HepG2 (cell line): ENCODE measurements around the gene SRC. TPM values are rescaled to one million over a fixed set of nuclear protein-coding genes. Genes with fewer than 3 reads are reported as not detected.

Source experiments
- ATAC-seq: fragments of 200-7000 bp; cut with Tn5 transposase; 3 replicates; pipeline ENCODE4 v1.9.1; 2020; ENCODE audit warnings: mild to moderate bottlenecking, moderate library complexity
- BruUV-seq: library from RNA; stranded (reverse); fragments of 400-500 nt; replicated peaks from 2 replicates; lab custom pipeline; 2021; lab: Mats Ljungman, UMichigan
- CTCF ChIA-PET: fragments of 300-600 bp; formaldehyde crosslinking; extraction: SDS; loops from one replicate; lab custom pipeline; 2021; ENCODE audit warnings: low total read pairs, inconsistent platforms, low intra/inter-chr PET ratio; lab: Yijun Ruan, JAX
- POLR2A ChIA-PET: fragments of 350-600 bp; sonication (Branson Sonifier 250); formaldehyde crosslinking; loops from one replicate; lab custom pipeline; 2020; ENCODE audit warnings: antibody characterized with exemption, inconsistent platforms; lab: Yijun Ruan, JAX
- DNase-seq: peaks from one replicate; pipeline ENCODE4 v3.0.0-alpha.2; 2015; ENCODE audit warnings: low spot score
- FAIRE-seq: peaks from 3 replicates; lab custom pipeline; 2011; peaks lifted over from hg19 to GRCh38; lab: Jason Lieb, UNC
- H2AFZ ChIP-seq: one replicate; pipeline ENCODE4 v1.6.1; 2011; ENCODE audit warnings: low read length, inconsistent platforms
- H3K27ac ChIP-seq: fragments of 300-600 bp; 3 replicates; pipeline ENCODE4 v1.8.0; 2011; ENCODE audit warnings: mixed run types, mild to moderate bottlenecking, mixed read lengths, low read length, inconsistent platforms; ENCODE audit not compliant: insufficient read depth; ENCODE audit errors: extremely low read length
- H3K27me3 ChIP-seq, 2 experiments: fragments of 200-600 bp in 1 of 2; 2 replicates in 1 of 2; 3 replicates in 1 of 2; pipeline versions ENCODE4 v1.6.0 to v1.8.0; 2011; ENCODE audit warnings: low read length in 2 of 2, mild to moderate bottlenecking in 2 of 2, moderate library complexity in 2 of 2, inconsistent platforms in 1 of 2; ENCODE audit not compliant: insufficient read depth in 2 of 2, control insufficient read depth in 1 of 2
- H3K36me3 ChIP-seq, 2 experiments: fragments of 200-600 bp in 1 of 2; replicated peaks in 1 of 2; 2 replicates in 1 of 2; 3 replicates in 1 of 2; pipeline versions ENCODE4 v1.5.1 to v1.8.0; 2011; ENCODE audit warnings: low read length in 2 of 2, inconsistent platforms in 1 of 2; ENCODE audit not compliant: insufficient read depth in 2 of 2, control insufficient read depth in 1 of 2
- H3K4me1 ChIP-seq: 2 replicates; pipeline ENCODE4 v1.5.1; 2012; ENCODE audit warnings: low read length, inconsistent platforms; ENCODE audit not compliant: insufficient read depth
- H3K4me2 ChIP-seq: 2 replicates; pipeline ENCODE4 v1.6.0; 2011; ENCODE audit warnings: low read depth, low read length, inconsistent platforms
- H3K4me3 ChIP-seq, 3 experiments: fragments of 200-600 bp in 1 of 3; sonication (generic), shearing (Covaris generic) in 1 of 3; replicated peaks in 1 of 3; 2 replicates each; pipeline ENCODE4 v1.5.1; 2011 to 2016; ENCODE audit warnings: low read length in 3 of 3, inconsistent platforms in 2 of 3, low read depth in 2 of 3, mild to moderate bottlenecking in 2 of 3, control low read depth in 1 of 3, mixed read lengths in 1 of 3; ENCODE audit not compliant: insufficient read depth in 1 of 3
- H3K79me2 ChIP-seq: one replicate; pipeline ENCODE4 v1.6.1; 2011; ENCODE audit warnings: low read length, inconsistent platforms; ENCODE audit not compliant: insufficient read depth
- H3K9ac ChIP-seq: 2 replicates; pipeline ENCODE4 v1.6.0; 2011; ENCODE audit warnings: mild to moderate bottlenecking, low read depth, low read length, inconsistent platforms; ENCODE audit not compliant: insufficient read depth
- H3K9me3 ChIP-seq: 2 replicates; pipeline ENCODE4 v1.5.1; 2012; ENCODE audit warnings: mild to moderate bottlenecking, low read length
- H4K20me1 ChIP-seq: 2 replicates; pipeline ENCODE4 v1.6.0; 2011; ENCODE audit warnings: inconsistent platforms, mild to moderate bottlenecking, low read length, moderate library complexity; ENCODE audit not compliant: insufficient read depth
- ARID2 ChIP-seq: sonication (generic); formaldehyde crosslinking; IDR thresholded peaks from 2 replicates; pipeline ENCODE4 v1.8.1; 2022; ENCODE audit warnings: mild to moderate bottlenecking, missing genetic modification reagents, borderline replicate concordance
- CBX1 ChIP-seq: IDR thresholded peaks from one replicate; pipeline ENCODE4 v1.6.1; 2016; ENCODE audit warnings: antibody characterized with exemption, low read depth
- DNMT3B ChIP-seq: conservative IDR thresholded peaks from 2 replicates; pipeline ENCODE4 v1.6.1; 2016; ENCODE audit warnings: missing biosample characterization, control low read depth
- EZH2 ChIP-seq: conservative IDR thresholded peaks from 2 replicates; pipeline ENCODE4 v1.6.1; 2012; ENCODE audit warnings: mild to moderate bottlenecking, low read depth, low read length, moderate library complexity
- HIVEP1 ChIP-seq: sonication (generic); formaldehyde crosslinking; IDR thresholded peaks from 2 replicates; pipeline ENCODE4 v1.4.0; 2020; ENCODE audit warnings: mild to moderate bottlenecking, missing genetic modification reagents
- HNF4A ChIP-seq: sonication (generic); formaldehyde crosslinking; IDR thresholded peaks from 2 replicates; pipeline ENCODE4 v1.4.0; 2020; ENCODE audit warnings: missing genetic modification reagents
- JARID2 ChIP-seq: sonication (generic); formaldehyde crosslinking; IDR thresholded peaks from 2 replicates; pipeline ENCODE4 v1.8.1; 2023; ENCODE audit warnings: missing genetic modification reagents, inconsistent platforms; ENCODE audit not compliant: insufficient replicate concordance
- PAF1 ChIP-seq: IDR thresholded peaks from 2 replicates; pipeline ENCODE4 v1.6.1; 2016; ENCODE audit warnings: missing genetic modification reagents, missing compliant biosample characterization
- TBP ChIP-seq: sonication (generic); formaldehyde crosslinking; IDR thresholded peaks from 2 replicates; pipeline ENCODE4 v1.5.0; 2020; ENCODE audit warnings: missing genetic modification reagents
- ZFP36L2 ChIP-seq: sonication (generic); formaldehyde crosslinking; IDR thresholded peaks from 2 replicates; pipeline ENCODE4 v1.4.0; 2020; ENCODE audit warnings: missing genetic modification reagents
- ZMYM3 ChIP-seq: sonication (generic); formaldehyde crosslinking; IDR thresholded peaks from 2 replicates; pipeline ENCODE4 v1.5.1; 2020; ENCODE audit warnings: mild to moderate bottlenecking, missing genetic modification reagents
- ZNF530 ChIP-seq: sonication (generic); formaldehyde crosslinking; IDR thresholded peaks from 2 replicates; pipeline ENCODE4 v1.5.0; 2020; ENCODE audit warnings: low read depth, mild to moderate bottlenecking, missing genetic modification reagents
- ZNF678 ChIP-seq: sonication (generic); formaldehyde crosslinking; IDR thresholded peaks from 2 replicates; pipeline ENCODE4 v1.4.0; 2020; ENCODE audit warnings: mild to moderate bottlenecking, missing genetic modification reagents
- whole genome bisulfite sequencing: methylation state at CpG from one replicate; pipeline ENCODE4 v1.1.6; 2017; ENCODE audit warnings: low lambda C conversion rate; 5-methylcytosine and 5-hydroxymethylcytosine counted together
- in situ Hi-C: cut with HindIII; loops from 2 replicates; pipeline ENCODE4 v1.10.0; 2017; ENCODE audit warnings: low pct_unique_long_range_greater_than_20kb; ENCODE audit not compliant: extremely low pct_ligation_motif_present
- intact Hi-C: fragments of 100-400 bp; cut with micrococcal nuclease; formaldehyde crosslinking; loops from one replicate; pipeline ENCODE4 v1.10.0; 2022; ENCODE audit not compliant: unreplicated experiment
- polyA plus RNA-seq, 8 experiments: library from polyadenylated mRNA; depleted of rRNA in 3 of 8; stranded (reverse) in 7 of 8; unstranded in 1 of 8; fragments of >200 nt; fragmentation: Illumina TruSeq in 4 of 8; extraction: Trizol in 4 of 8; gene quantifications; 2 replicates each; pipeline versions ENCODE4 v1.2.1 to v1.2.3, GENCODE V29; 2011 to 2016; ENCODE audit warnings: low read depth in 4 of 8, missing spikeins in 1 of 8, mixed read lengths in 1 of 8; ENCODE audit not compliant: insufficient read depth in 1 of 8
- total RNA-seq, 5 experiments: library from RNA; depleted of rRNA; stranded (reverse); fragments of >200 nt; fragmentation: Illumina TruSeq; extraction: Trizol; gene quantifications; 2 replicates each; pipeline ENCODE4 v1.2.3, GENCODE V29; 2016; ENCODE audit warnings: low read depth in 1 of 5
- TF ChIP-seq, protein P1 (sequence below): sonication (generic); formaldehyde crosslinking; IDR thresholded peaks from 2 replicates; pipeline ENCODE4 v1.4.0; 2020; ENCODE audit warnings: mild to moderate bottlenecking, missing genetic modification reagents
- TF ChIP-seq, protein P2 (sequence below): sonication (generic); formaldehyde crosslinking; conservative IDR thresholded peaks from 2 replicates; pipeline ENCODE4 v1.8.1; 2023; ENCODE audit warnings: missing genetic modification reagents
- TF ChIP-seq, protein P3 (sequence below): sonication (generic); formaldehyde crosslinking; IDR thresholded peaks from 2 replicates; pipeline ENCODE4 v1.4.0; 2020; ENCODE audit warnings: missing genetic modification reagents

Gene SRC
- total and polyA plus RNA-seq, 2 of the 13 experiments (the other 11 are each of a cell fraction or from before 2014, with no cell fraction given), result 54.7 to 192 TPM

DNA sequence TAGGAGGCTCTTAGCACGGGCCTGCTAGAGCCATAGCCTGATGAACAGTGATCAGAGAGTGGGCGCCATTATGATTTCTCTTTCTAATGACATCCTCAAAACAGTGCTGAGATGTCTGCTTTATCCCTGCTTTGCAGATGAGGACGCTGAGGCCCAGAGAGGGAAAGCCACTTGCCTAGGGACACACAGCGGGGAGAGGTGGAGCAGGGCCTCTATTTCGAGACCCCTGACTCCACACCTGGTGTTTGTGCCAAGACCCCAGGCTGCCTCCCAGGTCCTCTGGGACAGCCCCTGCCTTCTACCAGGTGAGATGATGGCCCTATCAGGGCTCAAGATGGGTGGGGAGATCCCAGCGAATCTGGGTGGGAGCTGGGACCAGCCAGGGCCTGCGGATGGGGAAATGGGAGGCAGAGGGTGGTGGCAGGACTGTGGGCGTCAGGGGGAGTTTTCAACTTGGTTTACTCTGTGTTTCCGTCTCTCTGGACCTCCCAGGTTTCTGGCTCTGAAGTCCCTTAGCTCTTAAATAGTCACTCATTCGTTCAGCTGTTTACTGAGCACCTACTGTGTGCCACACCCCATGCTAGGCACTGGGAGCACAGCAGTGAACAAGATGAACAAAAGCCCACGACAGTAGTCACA, 36.7 kb downstream of the SRC start:
- 95% methylated on average over 11 of the region's 11 CpGs for WGBS
- DNase-seq (no peak), FAIRE-seq (no peak), ATAC-seq (no peak)
- no peaks in the 10 kb centered on the region for H3K9me3 ChIP-seq
- H2AFZ ChIP-seq, result no peak overlapping the region
- no peak overlapping the region for H3K9ac ChIP-seq
- no peak overlapping the region for H3K4me2 ChIP-seq
- in situ Hi-C loops, result no loop called here
- POLR2A ChIA-PET, result no interaction called here
- no peak overlapping the region for H3K4me3 ChIP-seq
- peaks cover 23% of the 10 kb centered on the region for H3K79me2 ChIP-seq
- intact Hi-C loops, result no loop called here
- H3K4me1 ChIP-seq, result peaks cover 44% of the 10 kb centered on the region
- H3K27me3 ChIP-seq, result no peaks in the 10 kb centered on the region
- H3K36me3 ChIP-seq, result peaks cover 36 to 60% of the 10 kb centered on the region in 2 experiments
- peak overlapping the region; percentile 37 for H3K27ac ChIP-seq
- BruUV-seq, result no TSS peak
- CTCF ChIA-PET, result interaction anchor here (3.7 kb wide), 1 partner anchor 113 kb away, joined by 57 read pairs; no protein-coding TSS in a partner anchor
- H4K20me1 ChIP-seq, result peaks cover 39% of the 10 kb centered on the region
- no peak for TF ChIP-seq ZFP36L2 (CRISPR knock-in tag)
- no peak for TF ChIP-seq EZH2
- TF ChIP-seq HNF4A, result no peak
- TF ChIP-seq JARID2 (CRISPR knock-in tag), result no peak
- TF ChIP-seq, protein P1, sequence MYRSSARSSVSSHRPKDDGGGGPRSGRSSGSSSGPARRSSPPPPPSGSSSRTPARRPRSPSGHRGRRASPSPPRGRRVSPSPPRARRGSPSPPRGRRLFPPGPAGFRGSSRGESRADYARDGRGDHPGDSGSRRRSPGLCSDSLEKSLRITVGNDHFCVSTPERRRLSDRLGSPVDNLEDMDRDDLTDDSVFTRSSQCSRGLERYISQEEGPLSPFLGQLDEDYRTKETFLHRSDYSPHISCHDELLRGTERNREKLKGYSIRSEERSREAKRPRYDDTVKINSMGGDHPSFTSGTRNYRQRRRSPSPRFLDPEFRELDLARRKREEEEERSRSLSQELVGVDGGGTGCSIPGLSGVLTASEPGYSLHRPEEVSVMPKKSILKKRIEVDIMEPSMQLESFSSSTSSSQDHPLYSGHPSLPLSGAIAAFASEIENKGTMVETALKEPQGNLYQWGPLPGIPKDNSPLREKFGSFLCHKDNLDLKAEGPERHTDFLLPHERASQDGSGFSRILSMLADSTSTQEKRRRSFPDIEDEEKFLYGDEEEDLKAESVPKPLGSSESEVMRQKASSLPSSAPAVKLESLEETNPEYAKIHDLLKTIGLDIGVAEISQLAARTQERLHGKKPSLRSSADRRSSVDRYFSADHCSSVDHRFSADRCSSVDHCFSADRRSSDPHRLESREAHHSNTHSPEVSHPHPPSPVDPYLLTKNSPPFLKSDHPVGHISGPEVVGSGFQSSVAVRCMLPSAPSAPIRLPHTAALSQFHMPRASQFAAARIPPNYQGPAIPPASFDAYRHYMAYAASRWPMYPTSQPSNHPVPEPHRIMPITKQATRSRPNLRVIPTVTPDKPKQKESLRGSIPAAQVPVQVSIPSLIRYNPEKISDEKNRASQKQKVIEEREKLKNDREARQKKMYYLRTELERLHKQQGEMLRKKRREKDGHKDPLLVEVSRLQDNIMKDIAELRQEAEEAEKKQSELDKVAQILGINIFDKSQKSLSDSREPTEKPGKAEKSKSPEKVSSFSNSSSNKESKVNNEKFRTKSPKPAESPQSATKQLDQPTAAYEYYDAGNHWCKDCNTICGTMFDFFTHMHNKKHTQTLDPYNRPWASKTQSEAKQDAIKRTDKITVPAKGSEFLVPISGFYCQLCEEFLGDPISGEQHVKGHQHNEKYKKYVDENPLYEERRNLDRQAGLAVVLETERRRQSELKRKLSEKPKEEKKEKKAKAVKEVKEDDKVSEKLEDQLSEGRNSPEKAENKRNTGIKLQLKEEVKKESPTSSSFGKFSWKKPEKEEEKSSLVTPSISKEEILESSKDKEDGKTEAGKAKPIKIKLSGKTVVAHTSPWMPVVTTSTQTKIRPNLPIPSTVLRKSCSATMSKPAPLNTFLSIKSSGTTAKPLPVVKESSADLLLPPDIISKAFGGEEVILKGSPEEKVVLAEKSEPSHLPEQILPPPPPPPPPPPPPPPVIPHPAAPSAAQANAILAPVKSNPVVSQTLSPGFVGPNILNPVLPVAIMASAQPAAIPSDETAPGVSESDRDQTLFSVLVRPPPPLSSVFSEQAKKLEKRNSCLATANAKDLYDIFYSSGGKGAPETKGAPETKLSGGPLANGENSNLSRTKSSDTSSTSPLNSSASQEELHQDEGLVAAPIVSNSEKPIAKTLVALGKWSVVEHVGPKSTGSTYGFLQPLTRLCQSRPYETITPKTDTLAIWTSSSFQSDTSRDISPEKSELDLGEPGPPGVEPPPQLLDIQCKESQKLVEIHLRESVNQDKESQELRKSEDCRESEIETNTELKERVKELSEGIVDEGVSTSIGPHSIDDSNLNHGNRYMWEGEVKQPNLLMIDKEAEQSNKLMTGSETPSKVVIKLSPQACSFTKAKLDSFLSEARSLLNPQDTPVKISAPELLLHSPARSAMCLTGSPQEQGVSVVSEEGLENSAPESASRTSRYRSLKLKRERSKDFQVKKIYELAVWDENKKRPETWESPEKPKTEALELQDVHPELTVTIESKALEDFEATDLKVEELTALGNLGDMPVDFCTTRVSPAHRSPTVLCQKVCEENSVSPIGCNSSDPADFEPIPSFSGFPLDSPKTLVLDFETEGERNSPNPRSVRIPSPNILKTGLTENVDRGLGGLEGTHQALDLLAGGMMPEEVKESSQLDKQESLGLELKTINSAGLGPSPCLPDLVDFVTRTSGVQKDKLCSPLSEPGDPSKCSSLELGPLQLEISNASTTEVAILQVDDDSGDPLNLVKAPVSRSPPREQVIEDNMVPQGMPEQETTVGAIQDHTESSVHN (CRISPR knock-in tag), result no peak
- no peak for TF ChIP-seq DNMT3B (CRISPR knock-in tag)
- peak; percentile 57; the same call in 1 of the 2 replicates for TF ChIP-seq ZMYM3 (CRISPR knock-in tag)
- TF ChIP-seq ARID2, result no peak
- TF ChIP-seq, protein P2, sequence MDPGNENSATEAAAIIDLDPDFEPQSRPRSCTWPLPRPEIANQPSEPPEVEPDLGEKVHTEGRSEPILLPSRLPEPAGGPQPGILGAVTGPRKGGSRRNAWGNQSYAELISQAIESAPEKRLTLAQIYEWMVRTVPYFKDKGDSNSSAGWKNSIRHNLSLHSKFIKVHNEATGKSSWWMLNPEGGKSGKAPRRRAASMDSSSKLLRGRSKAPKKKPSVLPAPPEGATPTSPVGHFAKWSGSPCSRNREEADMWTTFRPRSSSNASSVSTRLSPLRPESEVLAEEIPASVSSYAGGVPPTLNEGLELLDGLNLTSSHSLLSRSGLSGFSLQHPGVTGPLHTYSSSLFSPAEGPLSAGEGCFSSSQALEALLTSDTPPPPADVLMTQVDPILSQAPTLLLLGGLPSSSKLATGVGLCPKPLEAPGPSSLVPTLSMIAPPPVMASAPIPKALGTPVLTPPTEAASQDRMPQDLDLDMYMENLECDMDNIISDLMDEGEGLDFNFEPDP, result no peak
- TF ChIP-seq ZNF678, result no peak
- TF ChIP-seq PAF1 (CRISPR knock-in tag), result no peak
- TF ChIP-seq HIVEP1, result no peak
- no peak for TF ChIP-seq TBP (CRISPR knock-in tag)
- TF ChIP-seq CBX1, result no peak
- TF ChIP-seq, protein P3, sequence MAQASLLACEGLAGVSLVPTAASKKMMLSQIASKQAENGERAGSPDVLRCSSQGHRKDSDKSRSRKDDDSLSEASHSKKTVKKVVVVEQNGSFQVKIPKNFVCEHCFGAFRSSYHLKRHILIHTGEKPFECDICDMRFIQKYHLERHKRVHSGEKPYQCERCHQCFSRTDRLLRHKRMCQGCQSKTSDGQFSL (CRISPR knock-in tag), result no peak
- no peak for TF ChIP-seq ZNF530
